ENCODE measurements around the gene CDH4. TPM values are rescaled to one million over a fixed set of nuclear protein-coding genes. Genes with fewer than 3 reads are reported as not detected.

The CDH4 gene
- total RNA-seq, 1 donor from 2014 or later, result not detected

- H3K4me3 Mint-ChIP-seq, result no peak overlapping the region
- no peaks in the 10 kb centered on the region for H3K36me3 Mint-ChIP-seq (ENCODE audit: low read depth)
- POLR2A ChIA-PET, result no interaction called here
- no peak for DNase-seq
- CTCF ChIA-PET, result no interaction called here
- H3K27me3 Mint-ChIP-seq, result no peaks in the 10 kb centered on the region
- H3K9me3 Mint-ChIP-seq, result peaks cover 27% of the 10 kb centered on the region
- TF ChIP-seq CTCF (IDR thresholded peaks at IDR 0.05), result no peak
- no peak for ATAC-seq (ENCODE audit: low read depth)
- H3K4me1 Mint-ChIP-seq, result no peaks in the 10 kb centered on the region
- H3K27ac Mint-ChIP-seq, result no peak overlapping the region
- intact Hi-C loops (cut with micrococcal nuclease), result no loop called here
Observed at GRCh38 chr20:61593516-61593915, 341.5 kb downstream of the CDH4 start.

GRCh38 chr20:61594198-61594597, 342.1 kb downstream of the CDH4 start:
- Mint-ChIP-seq H3K27ac (no peak overlapping the region), H3K9me3 (peaks cover 27% of the 10 kb centered on the region), H3K4me3 (no peak overlapping the region), H3K27me3 (no peaks in the 10 kb centered on the region), H3K36me3 (ENCODE audit: low read depth) (no peaks in the 10 kb centered on the region), H3K4me1 (no peaks in the 10 kb centered on the region)
- no peak for DNase-seq
- CTCF ChIA-PET, result no interaction called here
- no peak for ATAC-seq (ENCODE audit: low read depth)
- no peak for TF ChIP-seq CTCF (IDR thresholded peaks at IDR 0.05)
- POLR2A ChIA-PET, result no interaction called here
- intact Hi-C loops (cut with micrococcal nuclease), result no loop called here

- no peak for ATAC-seq (ENCODE audit: low read depth)
- no peaks in the 10 kb centered on the region for H3K36me3 Mint-ChIP-seq (ENCODE audit: low read depth)
- no peak overlapping the region for H3K27ac Mint-ChIP-seq
- H3K9me3 Mint-ChIP-seq, result peaks cover 27% of the 10 kb centered on the region
- CTCF ChIA-PET, result no interaction called here
- TF ChIP-seq CTCF (IDR thresholded peaks at IDR 0.05), result no peak
- H3K27me3 Mint-ChIP-seq, result no peaks in the 10 kb centered on the region
- POLR2A ChIA-PET, result no interaction called here
- H3K4me3 Mint-ChIP-seq, result no peak overlapping the region
- DNase-seq, result no peak
- H3K4me1 Mint-ChIP-seq, result no peaks in the 10 kb centered on the region
- intact Hi-C loops (cut with micrococcal nuclease), result no loop called here
Observed at GRCh38 chr20:61595216-61595615, 343.2 kb downstream of the CDH4 start.

GRCh38 chr20:61596687-61597330, 344.7 kb downstream of the CDH4 start:
- no peak for ATAC-seq (ENCODE audit: low read depth)
- Mint-ChIP-seq H3K4me3 (no peak overlapping the region), H3K9me3 (peaks cover 19% of the 10 kb centered on the region), H3K36me3 (ENCODE audit: low read depth) (no peaks in the 10 kb centered on the region), H3K27me3 (no peaks in the 10 kb centered on the region), H3K4me1 (no peaks in the 10 kb centered on the region), H3K27ac (no peak overlapping the region)
- no peak for TF ChIP-seq CTCF (IDR thresholded peaks at IDR 0.05)
- no peak for DNase-seq
- intact Hi-C loops (cut with micrococcal nuclease), result no loop called here
- ChIA-PET CTCF (no interaction called here), POLR2A (no interaction called here)

- Mint-ChIP-seq H3K36me3 (ENCODE audit: low read depth) (no peaks in the 10 kb centered on the region), H3K27me3 (no peaks in the 10 kb centered on the region), H3K27ac (no peak overlapping the region), H3K4me3 (no peak overlapping the region), H3K9me3 (peaks cover 18% of the 10 kb centered on the region), H3K4me1 (no peaks in the 10 kb centered on the region)
- CTCF ChIA-PET, result no interaction called here
- no peak for TF ChIP-seq CTCF (IDR thresholded peaks at IDR 0.05)
- POLR2A ChIA-PET, result no interaction called here
- no peak for ATAC-seq (ENCODE audit: low read depth)
- no peak for DNase-seq
- intact Hi-C loops (cut with micrococcal nuclease), result no loop called here
Observed at GRCh38 chr20:61597996-61598395, 345.9 kb downstream of the CDH4 start.

Measured in activated B cell treated with CpG ODN at 0.5 μM for 24 hours (primary cell).